Right cardiac atrium (tissue), 5 donors: ENCODE measurements around the gene TKTL1. TPM values are rescaled to one million over a fixed set of nuclear protein-coding genes. Genes with fewer than 3 reads are reported as not detected.

Experiments used
- ATAC-seq, 2 donors: fragments of 200-7000 bp; cut with Tn5 transposase; one replicate each; pipeline versions ENCODE4 v1.8.0 to v1.9.1; 2020; ENCODE audit warnings: moderate library complexity in 2 of 2, mild to moderate bottlenecking in 1 of 2
- DNase-seq, 3 donors: peaks; one replicate each; pipeline ENCODE4 v3.0.0-alpha.2; 2020
- H3K27ac ChIP-seq: one replicate; pipeline ENCODE4 v1.5.1; 2013; ENCODE audit warnings: mild to moderate bottlenecking, low read length, control low read depth, moderate library complexity
- H3K27me3 ChIP-seq: one replicate; pipeline ENCODE4 v1.6.1; 2013; ENCODE audit not compliant: control insufficient read depth, insufficient read depth
- H3K4me1 ChIP-seq: one replicate; pipeline ENCODE4 v1.6.1; 2013; ENCODE audit warnings: low read length; ENCODE audit not compliant: control insufficient read depth, insufficient read depth
- H3K4me3 ChIP-seq: one replicate; pipeline ENCODE4 v1.5.1; 2013; ENCODE audit warnings: low read length, control low read depth
- H3K9me3 ChIP-seq: one replicate; pipeline ENCODE4 v1.6.1; 2013; ENCODE audit warnings: low read length; ENCODE audit not compliant: control insufficient read depth
- WGBS: extraction: QIAGEN DNeasy Blood & Tissue Kit; methylation state at CpG from one replicate; pipeline ENCODE4 v1.1.7; 2013; 5-methylcytosine and 5-hydroxymethylcytosine counted together
- intact Hi-C, 4 donors: fragments of 100-400 bp; cut with DNase I; formaldehyde crosslinking; loops; one replicate each; pipeline versions ENCODE4 v1.11.0 to v1.14.0; 2022 to 2023
- polyA plus RNA-seq: library from polyadenylated mRNA; stranded (reverse); fragments of 200-250 nt; gene quantifications from one replicate; pipeline ENCODE4 v1.2.3, GENCODE V29; 2013
- total RNA-seq, 4 donors: library from RNA; stranded (reverse); fragmentation: NEBNext Ultra II Directional; extraction: Animal tissue kit (Norgen Biotek cat#: 25700); gene quantifications; one replicate each; pipeline ENCODE4 v1.2.1, GENCODE V29; 2021
- donor health status: healthy with polysubstance abuse.
- donor health status: DM: no; HTN: yes; CAD: no.
- donor health status: DM: no; HTN: no; CAD: no.
- donor health status: DM: no; HTN: yes; CAD: no; lungs with severe emphysema.
- donor health status: DM: yes; HTN: yes; CAD: no.

The TKTL1 gene
- total and polyA plus RNA-seq, 5 donors: 5.5 to 11.9 (median 8.6) TPM

DNA sequence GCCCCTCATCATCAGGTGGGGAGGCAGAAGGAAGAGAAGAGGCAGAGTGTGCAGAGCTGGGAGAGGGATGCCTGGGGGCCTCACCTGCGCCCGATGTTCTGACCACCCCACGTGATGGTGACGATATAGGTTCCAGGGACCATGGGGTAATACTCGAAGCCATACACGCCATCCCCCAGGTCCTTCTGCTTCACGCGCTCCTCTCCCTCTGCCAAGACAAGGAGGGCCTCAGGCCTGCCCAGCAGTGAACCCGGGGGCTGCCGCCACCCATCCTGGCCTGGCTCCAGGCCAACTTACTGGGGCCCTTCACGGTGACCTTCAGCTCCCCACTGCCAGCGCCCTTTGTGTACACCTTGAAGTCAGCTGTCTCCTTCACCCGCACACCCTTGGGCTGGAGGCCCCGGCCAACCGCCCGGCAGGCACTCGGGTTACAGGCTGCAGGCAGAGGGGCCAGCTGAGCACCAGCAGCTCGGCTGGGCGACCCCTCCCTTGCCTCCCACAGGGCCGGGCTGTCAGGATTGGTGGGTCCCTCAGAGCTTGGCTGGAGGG, 69.5 kb downstream of the TKTL1 start:
- Histone ChIP-seq H3K27ac (peak overlapping the region; percentile 30), H3K4me1 (peaks cover 8% of the 10 kb centered on the region), H3K27me3 (no peaks in the 10 kb centered on the region), H3K9me3 (no peaks in the 10 kb centered on the region), H3K4me3 (no peak overlapping the region)
- intact Hi-C loops: no loop called here
- 60% methylated on average over 20 of the region's 20 CpGs for WGBS
- ATAC-seq (no peak), DNase-seq (no peak)

- 74% methylated on average over 31 of the region's 32 CpGs for WGBS
- peak overlapping the region; percentile 49 for H3K27ac ChIP-seq
- peaks cover 8% of the 10 kb centered on the region for H3K4me1 ChIP-seq
- no peak overlapping the region for H3K4me3 ChIP-seq
- intact Hi-C loops: no loop called here
- no peak for DNase-seq
- no peaks in the 10 kb centered on the region for H3K27me3 ChIP-seq
- ATAC-seq: no peak
- no peaks in the 10 kb centered on the region for H3K9me3 ChIP-seq
These were observed 70.5 kb downstream of the TKTL1 start for GRCh38 chrX:154365997-154366665.

- H3K4me1 ChIP-seq: peaks cover 8% of the 10 kb centered on the region
- 44% methylated on average over 11 of the region's 11 CpGs for WGBS
- intact Hi-C loops: no loop called here
- no peaks in the 10 kb centered on the region for H3K27me3 ChIP-seq
- H3K9me3 ChIP-seq: no peaks in the 10 kb centered on the region
- no peak for ATAC-seq
- H3K4me3 ChIP-seq: no peak overlapping the region
- DNase-seq: peak in 1 of 3 donors; percentile 80
- H3K27ac ChIP-seq: peak overlapping the region; percentile 99
These were observed 71.1 kb downstream of the TKTL1 start for GRCh38 chrX:154366666-154367055.

- H3K4me3 ChIP-seq: no peak overlapping the region
- DNase-seq: no peak
- peaks cover 8% of the 10 kb centered on the region for H3K4me1 ChIP-seq
- 61% methylated on average over 31 of the region's 31 CpGs for WGBS
- peak overlapping the region; percentile 99 for H3K27ac ChIP-seq
- ATAC-seq: no peak
- H3K9me3 ChIP-seq: no peaks in the 10 kb centered on the region
- intact Hi-C loops: no loop called here
- no peaks in the 10 kb centered on the region for H3K27me3 ChIP-seq
These were observed 72.1 kb downstream of the TKTL1 start for GRCh38 chrX:154367474-154368308.

DNA sequence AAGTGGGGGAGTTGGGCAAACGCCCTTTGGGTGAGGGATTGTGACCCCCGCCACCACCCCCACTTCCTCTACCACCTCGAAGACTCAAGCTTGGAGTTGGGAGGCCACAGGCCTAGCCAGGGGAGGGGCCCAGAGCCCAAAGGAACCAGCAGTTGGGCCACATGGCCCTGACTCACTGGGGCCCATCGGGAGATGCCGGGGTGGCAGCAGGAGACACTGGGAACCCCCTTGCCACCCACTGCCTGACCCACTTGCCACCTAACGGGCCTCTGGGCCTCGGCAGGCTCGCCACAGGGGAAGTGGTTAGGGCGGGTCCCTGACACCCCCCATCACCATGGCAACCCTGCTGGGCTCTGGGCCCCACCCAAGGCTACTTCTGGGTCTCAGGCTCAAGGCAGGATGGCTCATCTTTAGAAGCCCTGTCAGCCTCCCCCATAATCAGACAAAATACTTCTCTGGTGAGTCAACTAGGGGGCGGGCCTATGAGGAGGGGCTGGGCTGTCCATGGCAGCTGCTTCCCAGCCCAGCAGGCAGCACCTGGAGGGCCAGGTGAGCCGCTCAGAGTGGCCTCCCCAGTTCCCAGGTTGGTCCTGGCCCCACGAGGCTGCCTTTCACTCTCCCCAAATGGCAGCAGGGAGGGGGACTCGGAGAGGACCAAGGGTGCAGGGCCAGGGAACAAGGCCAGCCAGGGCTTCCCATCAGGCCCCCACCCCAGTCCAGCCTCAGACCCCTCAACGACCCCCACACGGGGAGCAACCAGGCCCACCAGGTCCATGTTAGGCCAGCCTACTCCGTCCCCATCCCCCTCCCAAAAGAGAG, 73.2 kb downstream of the TKTL1 start:
- Histone ChIP-seq H3K4me3 (peak overlapping the region; percentile 64), H3K9me3 (no peaks in the 10 kb centered on the region), H3K4me1 (peaks cover 8% of the 10 kb centered on the region), H3K27me3 (no peaks in the 10 kb centered on the region), H3K27ac (peak overlapping the region; percentile 99)
- ATAC-seq (peak; percentile 23 to 62), DNase-seq (peak; percentile 84 to 90 (median 88))
- 1% methylated on average over 15 of the region's 16 CpGs for WGBS
- intact Hi-C loops: no loop called here

DNA sequence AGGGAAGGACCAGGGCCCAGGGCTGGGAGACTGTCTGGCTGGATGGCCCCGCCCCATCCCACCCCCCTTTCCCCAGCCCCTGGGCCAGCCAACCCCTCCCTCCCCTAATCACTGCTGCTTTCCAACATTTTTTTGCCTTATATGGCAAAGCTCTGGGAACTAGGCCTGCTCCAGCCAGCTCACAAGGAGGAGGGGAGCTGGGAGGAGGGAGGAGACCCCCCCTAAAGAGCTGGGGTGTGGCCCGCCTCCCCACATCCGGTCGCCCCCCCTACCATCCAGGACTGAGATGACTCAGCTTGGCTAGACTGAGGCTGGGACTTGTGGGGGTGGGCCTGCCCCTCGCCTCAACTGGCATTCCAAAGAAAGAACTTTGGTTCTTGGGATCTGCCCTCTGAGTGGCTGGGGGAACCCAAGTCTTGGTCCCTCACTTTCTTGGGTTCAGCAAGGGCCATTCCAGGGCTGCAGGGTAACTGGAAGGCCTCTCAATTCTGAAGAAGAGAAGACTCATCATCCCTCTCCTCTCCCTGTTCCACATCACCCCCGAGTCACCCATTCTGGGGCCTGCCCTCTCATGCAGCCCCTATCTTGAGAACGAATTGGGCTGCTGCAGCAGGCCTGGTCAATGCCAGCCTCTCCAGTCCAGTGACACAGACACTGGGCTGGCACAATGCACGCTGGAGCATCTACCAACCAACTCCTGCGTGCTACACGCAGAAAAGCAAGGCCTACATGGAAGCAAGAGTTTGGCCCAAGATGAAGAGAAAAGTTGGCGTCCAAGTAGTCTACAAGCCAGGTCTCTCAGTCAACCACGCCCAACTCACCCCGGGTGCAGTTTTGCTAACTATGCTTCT, 74.1 kb downstream of the TKTL1 start:
- ATAC-seq (peak; percentile 58 to 67), DNase-seq (peak; percentile 88 to 92 (median 92))
- Histone ChIP-seq H3K27ac (peak overlapping the region; percentile 99), H3K27me3 (no peaks in the 10 kb centered on the region), H3K4me1 (peaks cover 8% of the 10 kb centered on the region), H3K9me3 (no peaks in the 10 kb centered on the region), H3K4me3 (peak overlapping the region; percentile 96)
- intact Hi-C loops: no loop called here
- WGBS: 1% methylated on average over 13 of the region's 13 CpGs

- Histone ChIP-seq H3K4me3 (peak overlapping the region; percentile 96), H3K4me1 (peaks cover 8% of the 10 kb centered on the region), H3K9me3 (no peaks in the 10 kb centered on the region), H3K27me3 (no peaks in the 10 kb centered on the region), H3K27ac (peak overlapping the region; percentile 98)
- ATAC-seq: no peak
- WGBS: 0% methylated on average over 60 of the region's 63 CpGs
- DNase-seq: peak in 2 of 3 donors; percentile 84 to 85
- intact Hi-C loops: no loop called here
These were observed 74.9 kb downstream of the TKTL1 start for GRCh38 chrX:154370300-154371016.

DNA sequence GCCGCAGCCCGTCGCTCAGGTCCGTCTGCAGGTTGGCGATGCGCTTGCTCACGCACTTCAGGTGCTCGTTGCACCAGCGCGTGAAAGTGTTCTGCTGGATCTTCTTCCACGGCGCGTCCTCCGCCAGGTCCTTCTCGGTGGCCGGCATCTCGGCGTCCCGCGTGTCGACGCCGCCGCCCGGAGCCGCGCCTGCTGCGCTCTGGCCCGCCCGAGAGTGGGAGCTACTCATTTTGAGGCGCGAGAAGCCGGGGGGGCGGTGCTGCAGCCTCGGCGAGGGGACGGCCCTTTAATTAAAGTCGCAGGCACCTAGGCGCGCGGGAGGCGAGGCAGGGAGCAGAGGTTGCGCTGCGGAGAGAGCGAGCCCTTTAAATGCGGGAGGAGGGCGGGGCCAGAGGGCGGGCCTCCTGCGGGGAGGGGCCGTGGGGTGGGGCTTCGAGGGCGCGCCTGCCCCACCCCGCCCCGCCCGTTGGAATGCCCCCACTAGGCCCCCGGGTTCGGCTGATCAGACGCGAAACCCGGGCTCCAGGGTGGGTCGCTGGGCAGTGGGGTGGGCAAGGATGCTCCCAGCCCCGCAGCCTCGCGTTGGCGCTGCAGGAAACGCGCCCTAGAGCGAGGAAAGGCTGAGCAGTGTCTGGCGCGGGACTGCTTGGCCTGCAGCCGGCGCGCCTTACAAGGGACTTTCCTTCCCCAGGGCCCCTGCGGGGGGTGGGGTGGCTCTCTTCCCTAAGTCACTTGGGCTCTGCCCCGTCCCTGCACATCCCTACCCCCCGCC, 75.6 kb downstream of the TKTL1 start:
- H3K4me3 ChIP-seq: peak overlapping the region; percentile 96
- DNase-seq (peak; percentile 95 to 98 (median 98)), ATAC-seq (peak; percentile 71 to 74)
- H3K27me3 ChIP-seq: no peaks in the 10 kb centered on the region
- under 1% methylated on average over 74 of the region's 77 CpGs for WGBS
- H3K4me1 ChIP-seq: peaks cover 6% of the 10 kb centered on the region
- peak overlapping the region; percentile 98 for H3K27ac ChIP-seq
- no peaks in the 10 kb centered on the region for H3K9me3 ChIP-seq
- intact Hi-C loops: no loop called here

- peak overlapping the region; percentile 58 for H3K4me3 ChIP-seq
- no peak for DNase-seq
- 4% methylated on average over 41 of the region's 43 CpGs for WGBS
- peaks cover 6% of the 10 kb centered on the region for H3K4me1 ChIP-seq
- ATAC-seq: no peak
- intact Hi-C loops: no loop called here
- peak overlapping the region; percentile 13 for H3K27ac ChIP-seq
- H3K27me3 ChIP-seq: no peaks in the 10 kb centered on the region
- no peaks in the 10 kb centered on the region for H3K9me3 ChIP-seq
These were observed 76.2 kb downstream of the TKTL1 start for GRCh38 chrX:154371789-154372300.
